Endothelial cell of umbilical vein (primary cell): Measurements from ENCODE around the gene TEX38. TPM values are rescaled to one million over a fixed set of nuclear protein-coding genes. Genes with fewer than 3 reads are reported as not detected.

Experiments used
- BruUV-seq: library from RNA; stranded (reverse); fragments of 400-500 nt; replicated peaks from 2 replicates; lab custom pipeline; 2021; lab: Mats Ljungman, UMichigan
- CTCF ChIA-PET: fragments of 300-600, 350-600 bp; sonication (Branson Sonifier 250); formaldehyde crosslinking; loops from one replicate; lab custom pipeline; 2021; ENCODE audit warnings: antibody characterized with exemption, inconsistent platforms; lab: Charles Lee
- POLR2A ChIA-PET: fragments of 300-600, 350-600 bp; sonication (Branson Sonifier 250); formaldehyde crosslinking; loops from one replicate; lab custom pipeline; 2021; ENCODE audit warnings: antibody characterized with exemption, inconsistent platforms; lab: Charles Lee
- DNase-seq: peaks from one replicate; pipeline ENCODE4 v3.0.0-alpha.2; 2011; ENCODE audit warnings: low read depth, low spot score
- FAIRE-seq: peaks from 2 replicates; lab custom pipeline; 2011; peaks lifted over from hg19 to GRCh38; lab: Jason Lieb, UNC
- H2AFZ ChIP-seq: 2 replicates; pipeline ENCODE4 v1.6.0; 2012; ENCODE audit warnings: low read depth, low read length, control low read depth, inconsistent platforms
- H3K27ac ChIP-seq: 2 replicates; pipeline ENCODE4 v1.5.1; 2011; ENCODE audit warnings: low read depth, mild to moderate bottlenecking, control low read depth, low read length, moderate library complexity; ENCODE audit not compliant: insufficient read depth
- H3K27me3 ChIP-seq, 2 experiments: 2 replicates each; pipeline versions ENCODE4 v1.6.0 to v1.6.1; 2011; ENCODE audit warnings: low read length in 2 of 2, mixed read lengths in 1 of 2; ENCODE audit not compliant: control insufficient read depth in 2 of 2, insufficient read depth in 2 of 2
- H3K36me3 ChIP-seq, 2 experiments: 2 replicates in 1 of 2; 3 replicates in 1 of 2; pipeline ENCODE4 v1.5.1; 2011; ENCODE audit warnings: low read length in 2 of 2, mild to moderate bottlenecking in 1 of 2, moderate library complexity in 1 of 2; ENCODE audit not compliant: control insufficient read depth in 2 of 2, insufficient read depth in 2 of 2; ENCODE audit errors: extremely low read depth in 1 of 2
- H3K4me1 ChIP-seq: 3 replicates; pipeline ENCODE4 v1.5.1; 2011; ENCODE audit warnings: mild to moderate bottlenecking, low read length; ENCODE audit not compliant: control insufficient read depth, insufficient read depth; ENCODE audit errors: extremely low read depth
- H3K4me2 ChIP-seq: 2 replicates; pipeline ENCODE4 v1.6.1; 2011; ENCODE audit warnings: low read length, control low read depth, mixed read lengths; ENCODE audit not compliant: insufficient read depth
- H3K4me3 ChIP-seq, 3 experiments: fragments of 200-600 bp in 1 of 3; sonication (generic), shearing (Covaris generic) in 1 of 3; replicated peaks in 1 of 3; 2 replicates each; pipeline ENCODE4 v1.5.1; 2011 to 2016; ENCODE audit warnings: control low read depth in 3 of 3, low read length in 3 of 3, mild to moderate bottlenecking in 2 of 3, inconsistent platforms in 1 of 3, low read depth in 1 of 3, moderate library complexity in 1 of 3; ENCODE audit not compliant: insufficient read depth in 1 of 3
- H3K79me2 ChIP-seq: 2 replicates; pipeline ENCODE4 v1.6.0; 2012; ENCODE audit warnings: low read length, inconsistent platforms; ENCODE audit not compliant: control insufficient read depth, insufficient read depth
- H3K9ac ChIP-seq: replicated peaks from 2 replicates; pipeline ENCODE3; 2011; ENCODE audit warnings: low read length, control low read depth; ENCODE audit not compliant: insufficient read depth; ENCODE audit errors: extremely low read depth
- H3K9me1 ChIP-seq: replicated peaks from 3 replicates; pipeline ENCODE4 v1.6.0; 2011; ENCODE audit warnings: mild to moderate bottlenecking, low read length; ENCODE audit not compliant: control insufficient read depth, insufficient read depth; ENCODE audit errors: extremely low read depth
- H3K9me3 ChIP-seq: replicated peaks from 2 replicates; pipeline ENCODE4 v1.5.1; 2012; ENCODE audit warnings: low read length, inconsistent platforms; ENCODE audit not compliant: control insufficient read depth, insufficient read depth
- H4K20me1 ChIP-seq: replicated peaks from 2 replicates; pipeline ENCODE3; 2011; ENCODE audit warnings: mild to moderate bottlenecking, low read length; ENCODE audit not compliant: control insufficient read depth, insufficient read depth; ENCODE audit errors: extremely low read depth
- CTCF ChIP-seq, 2 donors: IDR thresholded peaks; 1 replicate in 1 of 2; 2 replicates in 1 of 2; pipeline ENCODE4 v1.5.1; 2011; ENCODE audit warnings: low read length in 2 of 2, mild to moderate bottlenecking in 2 of 2, moderate library complexity in 2 of 2, control low read depth in 1 of 2, inconsistent platforms in 1 of 2, low read depth in 1 of 2; ENCODE audit not compliant: insufficient read depth in 1 of 2; ENCODE audit errors: extremely low read depth in 1 of 2
- EZH2 ChIP-seq: IDR thresholded peaks from 2 replicates; pipeline ENCODE4 v1.6.1; 2012; ENCODE audit warnings: borderline replicate concordance, low read depth, mild to moderate bottlenecking, moderate library complexity, low read length, inconsistent platforms; ENCODE audit not compliant: severe bottlenecking
- FOS ChIP-seq: IDR thresholded peaks from 2 replicates; pipeline ENCODE4 v1.6.1; 2011; ENCODE audit warnings: mild to moderate bottlenecking, low read length, moderate library complexity, borderline replicate concordance; ENCODE audit not compliant: insufficient read depth
- GATA2 ChIP-seq: IDR thresholded peaks from 2 replicates; pipeline ENCODE4 v1.7.0; 2011; ENCODE audit warnings: low read depth, mild to moderate bottlenecking, moderate library complexity, mixed read lengths, low read length; ENCODE audit not compliant: insufficient read length, insufficient read depth
- JUN ChIP-seq: IDR thresholded peaks from 2 replicates; pipeline ENCODE4 v1.6.1; 2011; ENCODE audit warnings: borderline replicate concordance, low read depth; ENCODE audit not compliant: insufficient read length, insufficient read depth
- MAX ChIP-seq: IDR thresholded peaks from 2 replicates; pipeline ENCODE4 v1.6.1; 2011; ENCODE audit not compliant: insufficient read depth, insufficient read length
- MYC ChIP-seq: IDR thresholded peaks from one replicate; pipeline ENCODE4 v1.6.1; 2011; ENCODE audit warnings: mild to moderate bottlenecking, low read depth, low read length
- POLR2A ChIP-seq: IDR thresholded peaks from 2 replicates; pipeline ENCODE4 v1.6.1; 2012; ENCODE audit warnings: low read depth, mild to moderate bottlenecking, control low read depth, low read length
- POLR2AphosphoS5 ChIP-seq: IDR thresholded peaks from 2 replicates; pipeline ENCODE4 v1.6.1; 2012; ENCODE audit warnings: low read depth, mild to moderate bottlenecking, control low read depth, low read length, moderate library complexity; ENCODE audit not compliant: insufficient read depth
- dilution Hi-C: fragments of 300-500 bp; cut with MboI; formaldehyde crosslinking; loops from one replicate; pipeline ENCODE4 v1.15.0; 2019; ENCODE audit warnings: low sequenced_read_pairs; ENCODE audit not compliant: extremely low pct_ligation_motif_present
- intact Hi-C: fragments of 100-400 bp; cut with micrococcal nuclease; formaldehyde crosslinking; loops from one replicate; pipeline ENCODE4 v1.10.0; 2022
- polyA plus RNA-seq, 4 experiments: library from polyadenylated mRNA; depleted of rRNA in 3 of 4; stranded (reverse) in 3 of 4; unstranded in 1 of 4; fragments of >200 nt; gene quantifications; 2 replicates each; pipeline versions ENCODE4 v1.2.1 to v1.2.3, GENCODE V29; 2011 to 2012; ENCODE audit warnings: missing spikeins in 1 of 4
- total RNA-seq: library from RNA; stranded (reverse); gene quantifications from 2 replicates; pipeline ENCODE4 v1.2.3, GENCODE V29; 2021

The TEX38 gene
- total and polyA plus RNA-seq, 2 donors (not counting 3 experiments of a cell fraction or from before 2014, with no cell fraction given), result not detected

- BruUV-seq, result no TSS peak
- Histone ChIP-seq H3K9ac (no peak overlapping the region), H3K9me1 (no peaks in the 10 kb centered on the region), H3K79me2 (no peaks in the 10 kb centered on the region), H3K4me3 (no peak overlapping the region), H2AFZ (no peak overlapping the region), H4K20me1 (no peaks in the 10 kb centered on the region), H3K4me2 (no peak overlapping the region), H3K27ac (no peak overlapping the region), H3K36me3 (peaks cover 4 to 16% of the 10 kb centered on the region in 2 experiments), H3K9me3 (no peaks in the 10 kb centered on the region), H3K4me1 (peaks cover 14% of the 10 kb centered on the region), H3K27me3 (no peaks in the 10 kb centered on the region)
- CTCF ChIA-PET, result interaction anchor here (1.7 kb wide), 1 partner anchor 10 kb away, joined by 5 read pairs; the partner anchor contains the start of gene ATPAF1
- no peak for FAIRE-seq
- POLR2A ChIA-PET, result no interaction called here
- dilution Hi-C loops, result no loop called here
- intact Hi-C loops, result no loop called here
- TF ChIP-seq MYC (no peak), GATA2 (no peak), EZH2 (no peak), POLR2A (no peak), MAX (no peak), FOS (no peak), POLR2AphosphoS5 (no peak), CTCF (IDR thresholded peaks at IDR 0.05; ENCODE audit: extremely low read depth in 1 of 2, insufficient read depth in 1 of 2, low read depth in 1 of 2, low read length in 2 of 2) (no peak), JUN (no peak)
- DNase-seq, result no peak
Measured at GRCh38 chr1:46677339-46677738, 5.7 kb downstream of the TEX38 start.
